ENCODE results near the gene CCDC97. TPM values are rescaled to one million over a fixed set of nuclear protein-coding genes. Genes with fewer than 3 reads are reported as not detected.

CCDC97 gene
- total RNA-seq, 1 experiment from 2014 or later: 18.3 TPM

DNA sequence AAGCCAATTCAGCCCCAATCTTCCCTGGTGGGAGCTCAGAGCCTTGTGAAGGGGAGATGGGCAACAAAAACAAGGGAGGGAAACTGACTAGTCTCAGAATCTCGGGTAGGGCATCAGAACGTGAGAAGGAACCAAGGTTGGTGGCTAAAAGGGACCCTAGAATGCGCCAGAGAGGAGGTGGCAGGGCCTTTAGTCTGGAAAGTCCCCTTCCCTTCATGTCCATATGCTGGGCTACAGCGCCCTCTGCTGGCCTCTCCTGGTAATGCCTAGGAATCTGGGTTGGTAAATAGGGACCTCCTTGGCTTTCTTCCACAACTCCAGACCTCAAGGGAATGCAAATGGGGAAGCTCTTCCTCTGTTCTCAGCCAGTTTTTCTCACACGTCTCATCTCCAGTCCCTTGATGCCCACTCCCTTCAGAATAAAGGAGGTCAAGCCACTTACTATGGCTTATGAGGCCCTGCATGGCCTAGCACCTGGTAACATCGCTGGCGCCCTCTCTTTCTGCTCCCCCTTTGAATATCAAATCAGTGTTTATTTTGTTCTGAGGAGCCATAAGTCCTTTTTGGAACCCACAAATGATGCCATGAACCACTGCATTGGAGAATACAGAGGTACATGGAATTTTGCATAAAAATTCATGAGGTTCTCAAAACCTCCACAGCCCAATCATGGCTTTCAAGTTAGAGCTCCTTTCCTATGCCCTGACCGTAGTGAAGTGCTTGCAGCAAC lies 1.4 kb upstream of the CCDC97 start:
- Histone ChIP-seq H3K4me3 (ENCODE audit: low read length) (no peak overlapping the region), H3K27ac (ENCODE audit: low read length) (no peak overlapping the region), H3K9ac (ENCODE audit: low read length) (no peak overlapping the region), H2AFZ (ENCODE audit: low read length) (no peak overlapping the region), H3K27me3 (ENCODE audit: low read length) (no peaks in the 10 kb centered on the region), H4K20me1 (ENCODE audit: low read length) (no peaks in the 10 kb centered on the region), H3K79me2 (ENCODE audit: low read length) (peaks cover 31% of the 10 kb centered on the region), H3K9me3 (ENCODE audit: low read length) (no peaks in the 10 kb centered on the region), H3K4me2 (ENCODE audit: low read length) (peak overlapping the region; percentile 96; the same call in 1 of the 2 replicates), H3K9me2 (replicated peaks; ENCODE audit: low read length) (no peaks in the 10 kb centered on the region), H3K36me3 (ENCODE audit: low read depth, low read length) (peaks cover 21% of the 10 kb centered on the region; the same call in 1 of the 2 replicates), H3F3A (ENCODE audit: low read length, unreplicated experiment) (no peaks in the 10 kb centered on the region), H3K4me1 (ENCODE audit: insufficient read depth, low read length) (peaks cover 10% of the 10 kb centered on the region; the same call in 1 of the 2 replicates)
- ATAC-seq (peak; percentile 45), DNase-seq (peak; percentile 94)
- CTCF ChIA-PET: no interaction called here
- BruUV-seq (replicated peaks): no TSS peak
- intact Hi-C loops (cut with micrococcal nuclease): loop anchor here (2.0 kb wide), 1 partner anchor 104 kb away; no protein-coding TSS in a partner anchor
- POLR2A ChIA-PET (ENCODE audit: unreplicated experiment): no interaction called here
- TF ChIP-seq EZH2 (IDR thresholded peaks at IDR 0.05; ENCODE audit: low read length, unreplicated experiment): no peak
- TF ChIP-seq EZH2phosphoT487 (IDR thresholded peaks at IDR 0.05; ENCODE audit: borderline replicate concordance, low read length): no peak
- TF ChIP-seq, protein P1, sequence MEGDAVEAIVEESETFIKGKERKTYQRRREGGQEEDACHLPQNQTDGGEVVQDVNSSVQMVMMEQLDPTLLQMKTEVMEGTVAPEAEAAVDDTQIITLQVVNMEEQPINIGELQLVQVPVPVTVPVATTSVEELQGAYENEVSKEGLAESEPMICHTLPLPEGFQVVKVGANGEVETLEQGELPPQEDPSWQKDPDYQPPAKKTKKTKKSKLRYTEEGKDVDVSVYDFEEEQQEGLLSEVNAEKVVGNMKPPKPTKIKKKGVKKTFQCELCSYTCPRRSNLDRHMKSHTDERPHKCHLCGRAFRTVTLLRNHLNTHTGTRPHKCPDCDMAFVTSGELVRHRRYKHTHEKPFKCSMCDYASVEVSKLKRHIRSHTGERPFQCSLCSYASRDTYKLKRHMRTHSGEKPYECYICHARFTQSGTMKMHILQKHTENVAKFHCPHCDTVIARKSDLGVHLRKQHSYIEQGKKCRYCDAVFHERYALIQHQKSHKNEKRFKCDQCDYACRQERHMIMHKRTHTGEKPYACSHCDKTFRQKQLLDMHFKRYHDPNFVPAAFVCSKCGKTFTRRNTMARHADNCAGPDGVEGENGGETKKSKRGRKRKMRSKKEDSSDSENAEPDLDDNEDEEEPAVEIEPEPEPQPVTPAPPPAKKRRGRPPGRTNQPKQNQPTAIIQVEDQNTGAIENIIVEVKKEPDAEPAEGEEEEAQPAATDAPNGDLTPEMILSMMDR (conservative IDR thresholded peaks at IDR 0.05; ENCODE audit: low read depth, low read length): peak; percentile 91

DNA sequence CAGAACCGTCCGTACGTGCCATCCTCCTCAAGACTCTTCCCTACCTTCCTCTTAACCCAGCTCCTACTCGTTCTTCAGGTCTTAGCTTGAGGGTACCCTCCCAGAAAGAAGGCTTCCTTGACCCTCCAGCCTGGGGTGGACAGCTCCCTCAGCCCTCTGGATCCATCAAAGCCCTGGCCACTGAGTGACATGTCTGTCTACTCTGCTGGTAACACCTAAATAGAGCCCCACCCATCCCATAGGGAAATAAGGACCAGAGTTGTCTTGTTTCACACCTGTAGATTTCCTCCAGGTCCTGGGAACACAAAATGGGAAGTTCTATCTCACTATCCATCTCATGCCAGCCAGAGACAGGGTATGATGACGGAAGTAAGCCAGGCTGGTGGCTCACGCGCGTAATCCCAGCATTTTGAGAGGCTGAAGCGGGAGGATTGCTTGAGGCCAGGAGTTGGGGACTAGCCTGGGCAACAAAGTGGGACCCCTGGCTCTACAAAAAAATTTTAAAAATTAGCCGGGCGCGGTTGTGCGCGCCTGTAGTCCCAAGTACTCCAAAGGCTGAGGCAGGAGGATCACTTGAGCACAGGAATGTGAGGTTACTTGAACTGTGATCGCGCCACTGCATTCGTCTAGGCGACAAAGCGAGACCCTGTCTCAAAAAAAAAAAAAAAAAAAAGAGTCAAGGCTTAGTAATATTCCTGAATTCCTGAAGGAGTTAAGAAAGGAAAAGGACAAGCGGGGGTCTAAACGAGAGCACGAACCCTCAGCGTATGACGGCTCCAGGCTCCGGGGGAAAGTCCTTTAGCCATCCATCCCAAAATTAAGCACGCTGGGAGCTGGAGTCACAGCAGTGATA lies 566 bp upstream of the CCDC97 start:
- peak overlapping the region; percentile 76 for H3K4me3 ChIP-seq (ENCODE audit: low read length)
- CTCF ChIA-PET: interaction anchor here (1.8 kb wide), 1 partner anchor 43 kb away, joined by 6 read pairs; no protein-coding TSS in a partner anchor
- peaks cover 14% of the 10 kb centered on the region; the same call in 1 of the 2 replicates for H3K36me3 ChIP-seq (ENCODE audit: low read depth, low read length)
- no peaks in the 10 kb centered on the region for H3F3A ChIP-seq (ENCODE audit: low read length, unreplicated experiment)
- TF ChIP-seq EZH2phosphoT487 (IDR thresholded peaks at IDR 0.05; ENCODE audit: borderline replicate concordance, low read length) (no peak), EZH2 (IDR thresholded peaks at IDR 0.05; ENCODE audit: low read length, unreplicated experiment) (no peak)
- TF ChIP-seq, protein P1 (conservative IDR thresholded peaks at IDR 0.05; ENCODE audit: low read depth, low read length): no peak
- peak overlapping the region; percentile 85 for H2AFZ ChIP-seq (ENCODE audit: low read length)
- H3K4me2 ChIP-seq (ENCODE audit: low read length): peak overlapping the region; percentile 96
- no peaks in the 10 kb centered on the region for H3K9me3 ChIP-seq (ENCODE audit: low read length)
- peaks cover 31% of the 10 kb centered on the region for H3K79me2 ChIP-seq (ENCODE audit: low read length)
- no peaks in the 10 kb centered on the region for H3K9me2 ChIP-seq (replicated peaks; ENCODE audit: low read length)
- H3K27me3 ChIP-seq (ENCODE audit: low read length): no peaks in the 10 kb centered on the region
- intact Hi-C loops (cut with micrococcal nuclease): loop anchor here (2.0 kb wide), 2 partner anchors 45 to 105 kb away; partner anchors contain the start of gene HNRNPUL1
- H3K4me1 ChIP-seq (ENCODE audit: insufficient read depth, low read length): peaks cover 10% of the 10 kb centered on the region; the same call in 1 of the 2 replicates
- H4K20me1 ChIP-seq (ENCODE audit: low read length): no peaks in the 10 kb centered on the region
- ATAC-seq: peak; percentile 13
- H3K27ac ChIP-seq (ENCODE audit: low read length): peak overlapping the region; percentile 86
- peak; percentile 12 for DNase-seq
- peak overlapping the region; percentile 94 for H3K9ac ChIP-seq (ENCODE audit: low read length)
- BruUV-seq (replicated peaks): TSS peak; percentile 66
- POLR2A ChIA-PET (ENCODE audit: unreplicated experiment): no interaction called here

Data from PC-3 (cell line).